Thyroid gland (tissue), 4 donors: Measurements from ENCODE around the gene STAMBP.

Experiments used
- CTCF ChIP-seq, 6 experiments: fragments of 200-600 bp in 3 of 6; fragments of 450-650 bp in 3 of 6; sonication (generic) in 3 of 6; IDR thresholded peaks; one replicate each; pipeline ENCODE4 v1.5.1; 2016 to 2019; ENCODE audit warnings: antibody characterized with exemption in 6 of 6, mild to moderate bottlenecking in 2 of 6, inconsistent platforms in 1 of 6, moderate library complexity in 1 of 6
- POLR2A ChIP-seq, 2 donors: fragments of 450-650 bp; IDR thresholded peaks; one replicate each; pipeline ENCODE4 v1.6.1; 2017; ENCODE audit warnings: antibody characterized with exemption in 2 of 2, mild to moderate bottlenecking in 2 of 2, moderate library complexity in 1 of 2

- TF ChIP-seq CTCF (IDR thresholded peaks at IDR 0.05) (no peak), POLR2A (IDR thresholded peaks at IDR 0.05) (no peak)
Observed at GRCh38 chr2:73850009-73850408, 21.2 kb downstream of the STAMBP start.
